ENCODE results near the gene GJA3.
A peak's percentile ranks its signal among the peaks of the same experiment; 100 is the strongest.
"Not testable (repeated sequence)": the region's sequence is repeated elsewhere in the genome, so short reads cannot be mapped to it uniquely, and the experiment has no call there.

GJA3 gene

GRCh38 chr13:20182231-20182846, 21.5 kb upstream of the GJA3 start:
- ATAC-seq: peak; percentile 90 to 93

GRCh38 chr13:20181188-20181587, 20.3 kb upstream of the GJA3 start:
- no peak for ATAC-seq

DNA sequence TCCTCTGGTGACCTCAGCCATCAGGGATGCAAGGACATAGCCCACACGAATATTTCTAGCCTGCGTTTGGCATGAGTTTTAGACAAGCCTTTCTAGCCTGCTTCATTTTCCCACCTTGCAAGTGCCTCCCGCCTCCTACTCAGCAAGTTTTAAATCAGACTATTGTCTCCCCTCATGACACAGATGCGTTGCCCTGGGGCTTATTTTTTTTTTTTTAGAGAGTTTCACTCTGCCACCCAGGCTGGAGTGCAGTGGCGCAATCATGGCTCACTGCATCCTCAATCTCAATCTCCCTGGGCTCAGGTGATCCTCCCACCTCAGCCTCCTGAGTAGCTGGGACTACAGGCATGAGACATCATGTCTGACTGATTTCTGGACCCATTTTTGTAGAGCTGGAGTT, 17.3 kb upstream of the GJA3 start:
- ATAC-seq: no peak

GRCh38 chr13:20177049-20177831, 16.4 kb upstream of the GJA3 start:
- ATAC-seq: no peak

GRCh38 chr13:20175907-20176652, 15.2 kb upstream of the GJA3 start:
- no peak for ATAC-seq

DNA sequence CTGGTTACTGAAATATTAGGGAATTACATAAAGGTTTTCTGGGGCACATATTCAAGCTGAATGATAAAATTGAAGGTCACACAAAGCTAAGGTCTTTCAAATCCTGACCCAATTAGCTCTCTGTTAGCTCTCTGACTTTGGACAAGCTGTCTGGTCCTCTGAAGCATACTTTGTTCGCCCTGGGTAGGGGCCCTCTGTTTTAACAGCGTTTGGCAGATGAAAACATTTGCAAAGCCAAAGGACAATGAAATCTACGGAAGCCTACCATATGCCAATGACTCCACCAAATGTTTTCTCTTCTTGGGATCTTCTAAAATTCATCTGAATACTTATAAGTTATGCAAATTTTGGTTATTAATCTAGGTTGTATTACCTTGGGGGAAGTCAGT, 14.5 kb upstream of the GJA3 start:
- no peak for ATAC-seq

DNA sequence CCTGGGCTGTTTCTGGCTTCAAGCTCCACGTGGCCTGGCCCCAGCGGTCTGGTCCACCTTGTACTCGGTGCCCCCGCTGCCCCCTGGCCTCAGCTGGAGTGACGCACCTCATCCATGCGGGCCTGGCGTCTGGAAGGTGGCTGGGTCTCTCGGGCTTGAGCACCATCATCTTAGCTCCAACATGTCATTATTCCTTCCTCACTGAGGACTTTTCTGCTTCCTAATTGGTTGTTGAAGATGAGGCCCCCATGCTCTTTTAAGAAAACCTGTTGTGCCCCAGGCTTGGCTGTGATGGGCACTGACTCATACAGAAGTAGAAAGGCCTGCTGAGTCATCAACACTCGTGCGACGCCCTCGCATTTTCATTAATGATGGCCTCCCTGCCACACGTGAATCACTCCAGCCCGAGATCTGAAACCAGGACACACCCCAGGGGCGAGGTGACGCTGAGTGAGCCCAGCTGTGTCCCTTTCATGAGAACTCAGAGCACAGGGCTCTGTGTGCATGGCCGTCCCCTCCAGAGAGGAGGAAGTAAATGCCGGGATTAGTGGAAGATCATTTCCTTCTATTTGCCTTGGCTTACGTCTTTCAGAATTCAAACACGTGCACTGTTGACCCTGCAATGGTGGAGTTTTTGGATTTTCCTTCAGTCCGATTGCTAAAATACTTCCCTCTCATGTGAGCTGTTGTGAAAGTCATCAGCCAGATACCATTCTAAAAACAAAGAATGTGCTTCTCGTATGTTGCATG, 14.0 kb upstream of the GJA3 start:
- ATAC-seq: peak; percentile 97 to 98

DNA sequence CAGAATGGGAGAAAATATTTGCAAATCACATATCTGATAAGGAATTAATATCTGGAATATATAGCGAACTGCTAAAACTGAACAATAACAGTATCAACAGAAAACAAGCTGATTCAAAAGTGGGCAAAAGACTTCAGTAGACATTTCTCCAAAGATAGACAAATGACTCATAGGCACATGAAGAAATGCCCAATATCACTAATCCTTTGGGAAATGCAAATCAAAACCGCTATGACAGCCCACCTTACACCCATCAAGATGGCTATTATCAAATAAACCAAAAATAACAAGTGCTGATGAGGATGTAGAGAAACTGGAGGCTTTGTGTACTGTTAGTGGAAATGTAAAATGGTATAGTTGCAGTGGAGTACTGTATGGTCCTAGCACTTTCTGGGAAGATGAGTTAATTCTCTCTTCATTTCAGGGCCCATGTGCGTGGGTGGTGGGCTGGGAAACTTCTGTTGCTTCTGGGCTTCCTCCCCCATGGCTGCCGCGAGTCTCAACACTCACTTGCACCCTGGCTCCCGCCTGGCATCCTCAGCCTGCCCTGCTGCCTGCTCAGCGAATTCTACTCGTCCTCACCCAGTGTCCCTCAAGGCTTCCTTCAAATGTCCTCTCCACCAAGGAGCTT, 12.4 kb upstream of the GJA3 start:
- ATAC-seq: no peak

GRCh38 chr13:20171364-20171763, 10.5 kb upstream of the GJA3 start:
- ATAC-seq: no peak

DNA sequence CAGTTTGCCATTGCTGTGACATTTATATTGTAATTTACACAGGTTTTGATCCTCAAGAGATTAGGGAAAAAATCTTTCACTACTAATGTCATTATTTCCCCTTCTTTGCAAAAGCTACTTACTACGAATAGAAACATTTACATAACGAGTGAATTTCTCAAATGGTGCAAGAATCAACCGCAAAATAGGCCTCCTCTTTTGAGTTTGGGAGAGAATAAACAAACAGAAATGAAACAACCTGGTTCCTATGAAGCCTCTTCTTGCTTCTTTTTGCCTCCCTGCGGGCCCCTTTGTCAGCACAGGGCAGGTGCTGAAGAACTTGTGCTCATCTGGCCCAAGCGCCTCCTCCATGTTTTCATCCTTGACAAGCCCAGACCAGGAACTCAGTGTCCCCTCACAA, 10.1 kb upstream of the GJA3 start:
- ATAC-seq: no peak

DNA sequence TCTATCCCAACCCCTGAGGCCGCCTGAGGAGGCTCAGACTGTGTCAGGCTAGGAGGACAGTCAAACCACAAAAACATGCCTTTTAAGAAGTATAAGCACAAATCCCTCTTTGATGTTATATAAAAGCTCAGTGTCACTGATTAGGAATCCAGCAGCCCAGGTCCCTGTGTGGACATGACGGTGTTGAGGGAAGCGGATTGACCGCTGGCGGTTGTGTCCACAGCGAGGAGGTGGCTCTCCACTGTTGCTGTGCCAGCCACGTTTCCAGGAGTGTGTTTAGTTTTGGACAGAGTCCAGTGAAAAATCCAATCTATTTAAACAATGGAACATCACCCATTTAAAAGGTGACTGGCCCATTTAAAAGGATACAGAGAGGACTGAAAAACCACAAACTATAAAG, 7.5 kb upstream of the GJA3 start:
- ATAC-seq: no peak

DNA sequence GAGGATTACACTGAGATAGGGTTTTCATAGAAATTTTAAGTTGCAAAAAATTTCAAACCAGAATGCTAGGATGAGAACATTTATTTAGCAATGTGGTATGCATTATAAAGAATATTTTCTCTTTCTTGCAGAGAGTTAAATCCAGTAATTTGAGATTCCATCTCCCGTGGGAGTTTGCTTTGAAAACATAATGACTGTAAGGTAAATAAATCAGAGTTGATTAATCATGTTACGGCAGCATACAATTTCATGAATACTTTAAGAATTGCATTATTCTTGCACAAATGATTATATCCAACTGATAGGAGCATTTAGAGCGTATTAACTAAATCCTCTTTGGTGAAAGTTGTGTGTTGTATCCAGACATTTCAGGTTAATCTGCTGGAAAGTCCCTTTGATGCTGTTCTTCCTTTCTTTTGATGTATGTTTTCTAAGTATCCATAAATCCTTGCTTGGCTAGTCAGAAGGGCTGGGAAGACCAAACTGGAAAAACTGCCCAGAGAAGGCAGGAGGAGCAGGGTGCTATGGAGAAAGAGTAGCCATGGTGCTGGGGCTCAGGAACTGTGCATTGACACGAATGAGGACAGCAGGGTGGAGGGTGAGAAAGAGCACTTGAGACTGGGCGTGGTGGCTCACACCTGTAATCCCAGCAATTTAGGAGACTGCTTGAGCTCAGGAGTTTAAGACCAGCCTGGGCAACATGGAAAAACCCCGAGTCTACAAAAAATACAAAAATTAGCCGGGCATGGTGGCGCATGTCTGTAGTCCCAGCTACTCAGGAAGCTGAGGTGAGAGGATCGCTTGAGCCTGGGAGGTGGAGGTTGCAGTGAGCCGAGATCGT, 4.8 kb upstream of the GJA3 start:
- ATAC-seq: no peak

DNA sequence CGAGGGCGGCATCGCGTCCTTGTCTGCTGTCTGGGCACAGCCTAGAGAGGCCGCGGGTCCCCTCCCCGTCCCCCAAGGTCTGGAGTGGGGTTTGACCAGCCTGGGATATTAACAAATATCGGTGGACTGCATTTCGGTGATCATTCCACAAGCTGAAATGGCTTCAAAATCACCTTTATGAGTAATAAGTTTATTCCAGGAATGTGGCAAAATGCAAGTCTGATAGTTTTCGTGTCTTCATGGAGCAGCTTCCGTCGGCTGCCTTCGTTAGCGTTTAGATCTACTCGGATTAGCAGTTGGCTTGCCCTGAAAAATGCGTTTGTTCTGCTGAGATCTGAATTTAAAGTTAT, 1.1 kb upstream of the GJA3 start:
- ATAC-seq: no peak

DNA sequence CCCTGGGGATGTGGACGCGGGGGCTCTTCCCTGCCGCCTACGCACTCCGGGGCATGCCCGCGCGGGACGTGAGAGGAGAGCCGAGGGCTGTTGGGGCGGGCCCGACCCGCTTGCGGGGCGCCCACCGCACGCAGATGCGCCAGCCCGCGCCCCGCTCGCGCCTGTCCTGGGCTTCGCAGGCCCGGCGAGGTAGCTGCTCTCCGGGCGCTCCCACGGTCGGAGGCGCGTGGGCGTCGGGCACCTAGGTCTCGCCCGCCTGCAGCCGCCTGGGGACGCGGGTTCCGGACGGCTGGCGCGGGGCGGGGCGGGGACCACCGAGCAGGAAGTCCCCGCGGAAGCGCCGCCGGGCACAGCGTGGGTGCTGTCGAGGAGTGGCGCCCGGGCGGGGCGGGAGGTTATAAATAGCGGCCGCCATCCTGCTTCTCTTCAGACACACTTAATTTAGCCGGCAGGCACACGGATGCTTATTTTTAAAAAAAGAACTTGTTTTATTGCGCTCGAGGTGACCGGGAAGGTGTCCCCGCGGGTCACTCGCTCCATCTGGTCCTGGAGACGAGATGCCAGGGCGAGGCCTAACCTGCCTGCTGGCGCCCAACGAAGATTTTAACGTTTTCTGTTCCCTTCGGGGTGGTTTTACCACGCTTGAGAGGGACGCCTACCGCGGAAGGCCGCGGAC, 561 bp upstream of the GJA3 start:
- ATAC-seq: peak; percentile 52 to 68

GRCh38 chr13:20159646-20160305, 1.1 kb downstream of the GJA3 start:
- no peak for ATAC-seq

- no peak for ATAC-seq
Observed at GRCh38 chr13:20157151-20157796, 3.6 kb downstream of the GJA3 start.

- ATAC-seq: no peak
Observed at GRCh38 chr13:20156702-20157101, 4.2 kb downstream of the GJA3 start.

DNA sequence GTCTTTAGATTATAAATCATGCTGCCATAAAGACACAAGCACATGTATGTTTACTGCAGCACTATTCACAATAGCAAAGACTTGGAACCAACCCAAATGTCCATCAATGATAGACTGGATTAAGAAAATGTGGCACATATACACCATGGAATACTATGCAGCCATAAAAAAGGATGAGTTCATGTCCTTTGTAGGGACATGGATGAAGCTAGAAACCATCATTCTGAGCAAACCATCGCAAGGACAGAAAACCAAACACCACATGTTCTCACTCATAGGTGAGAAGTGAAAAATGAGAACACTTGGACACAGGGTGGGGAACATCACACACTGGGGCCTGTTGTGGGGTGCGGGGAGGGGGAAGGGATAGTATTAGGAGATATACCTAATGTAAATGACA, 7.6 kb downstream of the GJA3 start:
- not testable (repeated sequence) for ATAC-seq

- no peak for ATAC-seq
Observed at GRCh38 chr13:20151612-20152011, 9.2 kb downstream of the GJA3 start.

- no peak for ATAC-seq
Observed at GRCh38 chr13:20151016-20151415, 9.8 kb downstream of the GJA3 start.

Data from activated CD4-positive, CD25-positive, alpha-beta regulatory T cell treated with anti-CD3 and anti-CD28 coated beads, Interleukin-2, amount 50 U/mL, for 24 hours (primary cell).